ENCODE results near the gene TTLL9. TPM values are rescaled to one million over a fixed set of nuclear protein-coding genes. Genes with fewer than 3 reads are reported as not detected.

The TTLL9 gene
- total and polyA plus RNA-seq, 4 experiments from 2014 or later, result 0.25 TPM; not detected in 3

- intact Hi-C loops (cut with micrococcal nuclease), result no loop called here
- Mint-ChIP-seq H3K4me1 (peaks cover 1 to 9% (median 7%) of the 10 kb centered on the region in 4 donors), H3K36me3 (no peaks in the 10 kb centered on the region), H3K27me3 (no peaks in the 10 kb centered on the region), H3K27ac (no peak overlapping the region), H3K9me3 (no peaks in the 10 kb centered on the region), H3K4me3 (no peak overlapping the region)
- CTCF ChIA-PET (ENCODE audit: partially characterized antibody), result interaction anchor here (0.6 to 4.5 kb wide), 8 partner anchors 9 to 253 kb away, joined by 3 to 23 read pairs (median 4); no protein-coding TSS in a partner anchor
- Histone ChIP-seq H3K27me3 (ENCODE audit: insufficient read depth, low read length) (no peaks in the 10 kb centered on the region), H3K4me3 (ENCODE audit: low read length in 2 of 2) (no peak overlapping the region), H3K9me3 (ENCODE audit: control insufficient read depth in 1 of 2, low read length in 2 of 2) (no peaks in the 10 kb centered on the region), H3K27ac (ENCODE audit: low read depth, low read length) (no peak overlapping the region), H3K36me3 (ENCODE audit: insufficient read depth, low read length) (no peaks in the 10 kb centered on the region), H3K4me1 (ENCODE audit: insufficient read depth, low read length) (peaks cover 8% of the 10 kb centered on the region)
- POLR2A ChIA-PET (ENCODE audit: partially characterized antibody), result interaction anchor here (1.0 kb wide), 2 partner anchors 9 to 94 kb away, joined by 3 read pairs; no protein-coding TSS in a partner anchor
- no peak for DNase-seq
Observed at GRCh38 chr20:31837896-31838397, 32.5 kb upstream of the TTLL9 start.

DNA sequence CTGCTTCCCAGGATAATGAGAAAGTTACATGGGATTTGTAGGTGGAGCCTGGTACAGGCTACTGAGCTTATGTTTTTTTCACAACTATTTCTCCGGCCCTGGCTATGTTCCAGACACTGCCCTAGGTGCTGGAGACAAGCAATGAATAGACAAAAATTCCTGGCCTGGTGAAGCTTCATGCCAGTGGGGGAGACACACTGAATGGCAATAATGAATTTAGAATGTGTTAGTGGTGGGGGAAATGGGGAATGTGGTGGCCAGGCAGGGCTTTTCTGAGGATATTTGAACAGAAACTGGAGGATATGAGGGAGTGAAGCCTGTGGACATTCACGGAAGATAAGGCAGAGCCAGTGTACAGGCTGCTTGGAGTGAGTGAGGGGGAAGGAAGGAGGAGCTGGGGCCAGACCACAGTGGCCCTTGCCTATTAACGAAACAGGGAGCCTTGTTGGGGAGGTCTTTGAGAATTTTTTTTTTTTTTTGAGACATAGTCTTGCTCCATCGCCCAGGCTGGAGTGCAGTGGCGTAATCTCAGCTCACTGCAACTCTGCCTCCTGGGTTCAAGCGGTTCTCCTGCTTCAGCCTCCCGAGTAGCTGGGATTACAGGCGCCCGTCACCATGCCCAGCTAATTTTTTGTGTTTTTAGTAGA lies 31.7 kb upstream of the TTLL9 start:
- H3K4me1 Mint-ChIP-seq, result peaks cover 1 to 9% (median 7%) of the 10 kb centered on the region in 4 donors
- intact Hi-C loops (cut with micrococcal nuclease), result no loop called here

DNA sequence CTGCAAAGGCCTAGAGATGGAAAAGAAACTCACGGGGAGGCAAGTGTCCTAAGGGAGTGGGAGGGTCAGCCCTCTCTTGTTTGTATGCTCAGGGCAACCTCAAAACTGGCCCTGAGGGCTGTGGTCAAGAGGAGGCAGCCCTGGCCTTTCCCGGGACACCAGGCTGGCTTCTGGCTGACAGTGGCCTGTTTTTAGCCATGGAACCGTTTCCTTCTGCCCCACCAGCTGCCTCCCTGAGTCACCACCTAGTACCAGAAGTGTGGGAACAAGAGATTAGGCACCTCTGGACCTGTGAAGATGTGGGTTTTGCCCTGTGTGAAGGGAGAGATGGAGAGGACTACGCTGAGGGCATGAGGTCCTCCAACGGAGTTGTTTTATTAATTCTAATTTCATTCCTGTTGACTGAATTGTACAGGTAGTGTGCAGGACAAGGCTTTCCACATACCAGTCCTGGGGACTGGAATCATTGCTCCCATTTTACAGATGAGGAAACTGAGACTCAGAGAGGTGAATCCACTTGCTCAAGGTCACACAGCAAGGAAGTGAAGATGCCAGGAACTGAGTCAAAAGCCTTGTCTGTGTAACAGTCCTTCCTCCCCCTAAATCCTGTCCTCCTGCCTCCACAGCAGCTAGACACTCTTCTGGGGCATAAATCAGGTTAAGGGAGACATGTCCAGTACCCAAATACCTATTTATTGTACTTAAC lies 30.5 kb upstream of the TTLL9 start:
- CTCF ChIA-PET (ENCODE audit: partially characterized antibody), result interaction anchor here (4.5 kb wide), 1 partner anchor 17 kb away, joined by 23 read pairs; no protein-coding TSS in a partner anchor
- no peak overlapping the region for H3K4me3 Mint-ChIP-seq
- peaks cover 1 to 9% (median 7%) of the 10 kb centered on the region in 4 donors for H3K4me1 Mint-ChIP-seq

More for the DNA sequence above, 31.7 kb upstream of the TTLL9 start:
- no peak overlapping the region for H3K27ac Mint-ChIP-seq
- H3K4me3 ChIP-seq (ENCODE audit: low read length in 2 of 2), result no peak overlapping the region
- POLR2A ChIA-PET (ENCODE audit: partially characterized antibody), result interaction anchor here (1.0 kb wide), 1 partner anchor 95 kb away, joined by 3 read pairs; no protein-coding TSS in a partner anchor
- no peak overlapping the region for H3K4me3 Mint-ChIP-seq
- DNase-seq, result no peak
- H3K36me3 Mint-ChIP-seq, result no peaks in the 10 kb centered on the region
- no peaks in the 10 kb centered on the region for H3K27me3 ChIP-seq (ENCODE audit: insufficient read depth, low read length)
- H3K27me3 Mint-ChIP-seq, result no peaks in the 10 kb centered on the region
- H3K4me1 ChIP-seq (ENCODE audit: insufficient read depth, low read length), result peaks cover 8% of the 10 kb centered on the region
- no peaks in the 10 kb centered on the region for H3K36me3 ChIP-seq (ENCODE audit: insufficient read depth, low read length)
- no peaks in the 10 kb centered on the region for H3K9me3 Mint-ChIP-seq
- CTCF ChIA-PET (ENCODE audit: partially characterized antibody), result interaction anchor here (0.6 to 4.5 kb wide), 5 partner anchors 9 to 16 kb away, joined by 3 to 23 read pairs (median 5); no protein-coding TSS in a partner anchor
- H3K9me3 ChIP-seq (ENCODE audit: control insufficient read depth in 1 of 2, low read length in 2 of 2), result no peaks in the 10 kb centered on the region
- no peak overlapping the region for H3K27ac ChIP-seq (ENCODE audit: low read depth, low read length)

DNA sequence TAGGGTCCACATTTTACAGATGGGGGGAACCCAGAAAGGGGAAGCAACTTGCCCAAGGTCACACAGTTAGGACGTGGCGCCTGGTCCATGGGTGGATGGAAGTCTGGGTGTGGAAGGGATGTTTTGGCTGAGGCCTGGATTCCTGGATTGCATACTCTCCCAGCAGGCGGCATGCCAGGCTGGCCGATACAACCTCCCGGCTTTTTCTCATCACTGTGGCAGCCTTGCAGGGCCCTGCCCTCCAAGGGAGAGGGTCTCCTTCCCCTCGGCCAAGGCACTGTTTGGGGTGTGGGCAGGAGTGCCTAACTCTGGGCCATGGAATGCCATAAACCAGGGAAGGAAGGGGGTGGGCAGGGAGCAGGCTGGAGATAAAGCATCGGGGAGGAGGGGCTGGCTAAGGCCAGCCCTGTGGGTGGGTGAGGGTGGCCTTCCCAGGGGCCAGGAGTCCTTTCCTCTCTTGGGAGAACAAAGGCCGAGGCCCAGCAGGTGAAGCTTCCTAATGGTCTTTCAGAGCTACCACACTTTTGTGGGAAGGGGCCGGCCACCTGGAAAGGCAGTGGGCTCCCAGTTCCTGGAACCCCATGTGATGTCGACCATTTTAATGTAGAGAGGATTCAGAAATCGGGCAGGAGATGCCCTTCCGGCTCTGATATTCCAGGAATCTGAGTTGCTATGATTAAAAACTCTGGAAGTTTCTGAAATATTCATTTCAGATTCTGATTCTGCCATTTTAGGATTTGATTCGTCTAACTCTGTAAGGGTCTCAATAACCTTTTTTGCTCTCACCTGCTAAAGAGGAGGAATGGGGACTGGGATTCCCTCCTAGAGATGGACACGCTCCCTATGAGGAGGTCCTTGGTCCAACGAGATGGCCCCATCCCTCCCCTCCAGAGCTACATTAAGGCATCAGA lies 29.3 kb upstream of the TTLL9 start:
- H3K4me3 ChIP-seq (ENCODE audit: low read length in 2 of 2), result no peak overlapping the region
- no peaks in the 10 kb centered on the region for H3K36me3 ChIP-seq (ENCODE audit: insufficient read depth, low read length)
- no peaks in the 10 kb centered on the region for H3K9me3 ChIP-seq (ENCODE audit: control insufficient read depth in 1 of 2, low read length in 2 of 2)
- intact Hi-C loops (cut with micrococcal nuclease), result no loop called here
- Mint-ChIP-seq H3K4me3 (no peak overlapping the region), H3K27me3 (no peaks in the 10 kb centered on the region), H3K9me3 (no peaks in the 10 kb centered on the region), H3K27ac (no peak overlapping the region), H3K4me1 (peaks cover under 1 to 3% (median 3%) of the 10 kb centered on the region in 4 donors), H3K36me3 (no peaks in the 10 kb centered on the region)
- H3K27ac ChIP-seq (ENCODE audit: low read depth, low read length), result no peak overlapping the region
- peaks cover 3% of the 10 kb centered on the region for H3K4me1 ChIP-seq (ENCODE audit: insufficient read depth, low read length)
- no peaks in the 10 kb centered on the region for H3K27me3 ChIP-seq (ENCODE audit: insufficient read depth, low read length)
- POLR2A ChIA-PET (ENCODE audit: partially characterized antibody), result no interaction called here
- no peak for DNase-seq
- CTCF ChIA-PET (ENCODE audit: partially characterized antibody), result interaction anchor here (0.8 to 1.6 kb wide), 3 partner anchors 9 to 18 kb away, joined by 3 to 7 read pairs (median 3); no protein-coding TSS in a partner anchor

More for the DNA sequence above, 30.5 kb upstream of the TTLL9 start:
- no peak overlapping the region for H3K27ac Mint-ChIP-seq
- no peaks in the 10 kb centered on the region for H3K27me3 Mint-ChIP-seq
- Histone ChIP-seq H3K27ac (ENCODE audit: low read depth, low read length) (no peak overlapping the region), H3K4me1 (ENCODE audit: insufficient read depth, low read length) (peaks cover 8% of the 10 kb centered on the region), H3K9me3 (ENCODE audit: control insufficient read depth in 1 of 2, low read length in 2 of 2) (no peaks in the 10 kb centered on the region), H3K36me3 (ENCODE audit: insufficient read depth, low read length) (no peaks in the 10 kb centered on the region), H3K4me3 (ENCODE audit: low read length in 2 of 2) (no peak overlapping the region), H3K27me3 (ENCODE audit: insufficient read depth, low read length) (no peaks in the 10 kb centered on the region)
- no peaks in the 10 kb centered on the region for H3K36me3 Mint-ChIP-seq
- no peak for DNase-seq
- intact Hi-C loops (cut with micrococcal nuclease), result no loop called here
- POLR2A ChIA-PET (ENCODE audit: partially characterized antibody), result no interaction called here
- no peaks in the 10 kb centered on the region for H3K9me3 Mint-ChIP-seq

DNA sequence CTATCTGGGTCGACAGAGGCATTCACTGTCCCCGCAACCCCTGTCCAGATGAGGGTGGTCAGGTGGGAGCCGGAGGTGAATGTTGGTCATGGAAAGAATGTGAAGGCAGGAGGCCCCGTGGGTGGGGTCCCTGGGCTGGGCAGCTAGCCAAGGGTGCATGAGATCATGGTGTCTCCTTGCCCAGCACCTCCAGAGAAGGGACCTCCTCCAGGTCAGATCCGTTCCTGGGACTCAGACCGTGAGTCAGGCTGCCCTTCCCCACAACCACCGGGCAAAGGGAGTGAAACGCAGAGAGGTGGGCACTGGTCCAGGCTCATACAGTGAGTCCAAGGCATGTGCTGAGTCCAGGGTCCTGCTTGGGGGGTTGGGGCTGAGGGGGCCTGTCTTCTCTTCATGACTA lies 28.5 kb upstream of the TTLL9 start:
- DNase-seq, result no peak
- CTCF ChIA-PET (ENCODE audit: partially characterized antibody), result interaction anchor here (0.9 to 1.6 kb wide), 4 partner anchors 9 to 19 kb away, joined by 3 to 7 read pairs (median 4); no protein-coding TSS in a partner anchor
- POLR2A ChIA-PET (ENCODE audit: partially characterized antibody), result no interaction called here
- no peaks in the 10 kb centered on the region for H3K36me3 ChIP-seq (ENCODE audit: insufficient read depth, low read length)
- H3K27ac ChIP-seq (ENCODE audit: low read depth, low read length), result no peak overlapping the region
- H3K4me3 Mint-ChIP-seq, result no peak overlapping the region
- H3K9me3 ChIP-seq (ENCODE audit: control insufficient read depth in 1 of 2, low read length in 2 of 2), result no peaks in the 10 kb centered on the region
- H3K36me3 Mint-ChIP-seq, result no peaks in the 10 kb centered on the region
- H3K4me1 Mint-ChIP-seq, result no peaks in the 10 kb centered on the region
- no peak overlapping the region for H3K4me3 ChIP-seq (ENCODE audit: low read length in 2 of 2)
- H3K9me3 Mint-ChIP-seq, result no peaks in the 10 kb centered on the region
- no peak overlapping the region for H3K27ac Mint-ChIP-seq
- H3K27me3 ChIP-seq (ENCODE audit: insufficient read depth, low read length), result no peaks in the 10 kb centered on the region
- intact Hi-C loops (cut with micrococcal nuclease), result no loop called here
- peaks cover 1 to 3% of the 10 kb centered on the region in 2 donors for H3K27me3 Mint-ChIP-seq
- no peaks in the 10 kb centered on the region for H3K4me1 ChIP-seq (ENCODE audit: insufficient read depth, low read length)

DNA sequence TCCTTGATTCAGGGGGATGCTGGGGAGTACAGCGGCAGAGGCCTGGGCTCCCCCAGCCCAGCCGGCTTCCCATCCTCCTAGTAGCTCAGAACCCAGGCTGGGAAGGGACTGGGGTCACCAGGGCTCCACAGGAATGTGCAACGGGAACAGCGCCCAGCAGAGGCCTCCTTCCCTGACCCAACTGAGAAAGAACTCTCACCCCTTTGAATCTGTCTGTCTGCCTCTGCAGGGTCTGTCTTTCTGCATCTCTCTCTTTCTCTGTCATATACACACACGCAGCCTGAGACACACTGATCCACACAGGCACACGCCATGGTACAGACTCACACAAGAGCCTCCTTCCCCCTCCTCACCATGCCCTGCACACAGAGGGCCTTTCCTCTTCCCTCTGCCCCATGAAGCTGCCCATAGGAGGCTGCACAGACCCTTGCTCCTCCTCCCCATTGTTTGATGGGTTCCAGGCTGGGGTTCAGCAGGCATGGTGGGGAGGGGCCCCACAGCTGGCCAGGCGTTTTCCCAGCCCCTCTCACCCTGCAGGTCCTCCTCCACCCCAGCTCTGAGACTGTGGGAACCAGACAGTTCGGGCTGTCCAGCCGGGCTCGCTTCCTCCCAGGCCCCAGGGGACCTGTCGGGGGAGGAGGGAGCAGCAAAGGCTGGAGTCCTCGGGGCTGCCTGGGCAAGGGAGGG lies 27.8 kb upstream of the TTLL9 start:
- no peak overlapping the region for H3K27ac Mint-ChIP-seq

More for the DNA sequence above, 27.8 kb upstream of the TTLL9 start:
- peaks cover 1 to 3% of the 10 kb centered on the region in 2 donors for H3K27me3 Mint-ChIP-seq
- H3K27ac ChIP-seq (ENCODE audit: low read depth, low read length), result no peak overlapping the region
- H3K36me3 Mint-ChIP-seq, result no peaks in the 10 kb centered on the region
- no peaks in the 10 kb centered on the region for H3K9me3 ChIP-seq (ENCODE audit: control insufficient read depth in 1 of 2, low read length in 2 of 2)
- no peaks in the 10 kb centered on the region for H3K27me3 ChIP-seq (ENCODE audit: insufficient read depth, low read length)
- H3K4me3 Mint-ChIP-seq, result no peak overlapping the region
- DNase-seq, result no peak
- H3K4me1 ChIP-seq (ENCODE audit: insufficient read depth, low read length), result no peaks in the 10 kb centered on the region
- ChIA-PET POLR2A (ENCODE audit: partially characterized antibody) (no interaction called here), CTCF (ENCODE audit: partially characterized antibody) (interaction anchor here (1.0 to 1.6 kb wide), 3 partner anchors 9 to 19 kb away, joined by 4 to 7 read pairs (median 5); no protein-coding TSS in a partner anchor)
- intact Hi-C loops (cut with micrococcal nuclease), result no loop called here
- H3K4me3 ChIP-seq (ENCODE audit: low read length in 2 of 2), result no peak overlapping the region
- no peaks in the 10 kb centered on the region for H3K4me1 Mint-ChIP-seq
- no peaks in the 10 kb centered on the region for H3K36me3 ChIP-seq (ENCODE audit: insufficient read depth, low read length)
- H3K9me3 Mint-ChIP-seq, result no peaks in the 10 kb centered on the region
